CD4-positive, alpha-beta T cell treated with Interleukin-6 for 4 hours (primary cell): ENCODE results near the gene NUP188.
"Not testable (repeated sequence)": the region's sequence is repeated elsewhere in the genome, so short reads cannot be mapped to it uniquely, and the experiment has no call there.

Experiments used
- DNase-seq: peaks from one replicate; pipeline ENCODE4 v3.0.0-alpha.2; 2020; ENCODE audit warnings: mixed read lengths

Gene NUP188

DNA sequence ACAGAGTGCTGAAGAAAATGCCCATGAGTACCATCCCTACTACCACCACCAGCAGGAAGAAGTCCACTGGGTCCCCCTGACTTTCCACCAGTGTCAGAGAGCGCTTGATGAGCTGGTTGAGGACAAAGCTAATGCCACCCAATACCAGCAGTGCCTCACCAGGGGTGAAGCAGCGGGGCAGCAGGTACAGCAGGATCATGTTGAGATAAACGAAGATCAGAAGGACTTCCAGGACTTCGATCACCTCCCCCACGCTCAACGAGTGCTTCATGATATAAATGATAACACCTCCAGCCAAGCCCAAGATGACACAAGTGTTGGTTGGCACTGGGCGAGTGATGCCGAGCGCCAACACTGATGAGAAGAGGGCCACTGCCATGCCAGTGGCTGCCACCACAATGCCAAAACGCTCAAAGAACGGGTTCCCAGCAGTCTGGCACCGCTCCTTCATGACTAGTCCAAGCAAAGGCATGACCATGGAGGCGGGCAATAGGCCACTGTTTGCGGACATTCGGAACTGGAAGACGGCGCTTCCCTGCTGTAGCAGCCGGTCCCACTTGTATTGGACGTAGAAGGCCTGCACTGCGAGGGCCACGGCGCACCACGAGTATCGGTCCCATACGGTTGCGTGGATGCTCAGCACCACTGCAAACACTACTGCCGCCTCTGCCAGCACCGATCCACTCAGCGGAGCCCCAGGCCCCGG lies 775 bp upstream of the NUP188 start:
- DNase-seq, result peak; percentile 38

DNA sequence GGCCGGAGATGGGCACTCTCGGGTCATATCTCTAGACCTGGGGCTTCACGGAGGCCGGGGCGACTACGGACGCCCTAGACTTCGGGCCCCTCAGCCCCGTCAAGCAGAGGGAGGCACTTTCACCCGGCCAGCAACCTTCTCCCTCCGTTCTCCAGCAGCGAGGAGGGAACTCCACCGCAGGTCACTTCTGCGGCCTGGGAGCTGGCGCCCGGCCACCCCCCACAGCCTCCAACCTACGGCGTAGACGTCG lies 297 bp upstream of the NUP188 start:
- DNase-seq, result no peak

DNA sequence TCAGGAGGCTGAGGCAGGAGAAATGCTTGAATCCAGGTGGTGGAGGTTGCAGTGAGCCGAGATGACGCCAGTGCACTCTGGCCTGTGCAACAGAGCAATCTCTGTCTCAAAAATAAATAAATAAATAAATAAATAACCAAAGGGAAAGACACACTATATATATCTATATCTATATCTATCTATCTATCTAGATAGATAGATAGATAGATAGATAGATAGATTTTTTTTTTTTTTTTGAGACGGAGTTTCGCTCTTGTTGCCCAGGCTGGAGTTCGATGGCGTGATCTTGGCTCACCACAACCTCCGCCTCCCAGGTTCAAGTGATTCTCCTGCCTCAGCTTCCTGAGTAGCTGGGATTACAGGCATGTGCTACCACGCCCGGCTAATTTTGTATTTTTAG lies 13.9 kb downstream of the NUP188 start:
- not testable (repeated sequence) for DNase-seq

DNA sequence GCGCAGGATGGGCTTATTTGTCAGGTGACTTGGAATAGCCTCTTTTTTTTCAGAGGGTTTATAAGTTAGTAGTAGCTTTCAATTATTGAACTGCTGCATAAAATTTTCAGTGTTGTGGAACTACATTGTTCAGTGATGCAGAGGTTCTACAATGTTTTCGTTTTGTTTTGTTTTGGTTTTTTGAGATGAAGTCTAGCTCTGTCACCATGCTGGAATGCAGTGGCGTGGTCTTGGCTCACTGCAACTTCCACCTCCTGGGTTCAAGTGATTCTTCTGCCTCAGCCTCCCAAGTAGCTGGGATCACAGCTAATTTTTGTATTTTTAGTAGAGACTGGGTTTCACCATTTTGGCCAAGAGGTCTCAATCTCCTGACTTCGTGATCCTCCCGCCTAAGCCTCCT lies 22.0 kb downstream of the NUP188 start:
- DNase-seq, result no peak

DNA sequence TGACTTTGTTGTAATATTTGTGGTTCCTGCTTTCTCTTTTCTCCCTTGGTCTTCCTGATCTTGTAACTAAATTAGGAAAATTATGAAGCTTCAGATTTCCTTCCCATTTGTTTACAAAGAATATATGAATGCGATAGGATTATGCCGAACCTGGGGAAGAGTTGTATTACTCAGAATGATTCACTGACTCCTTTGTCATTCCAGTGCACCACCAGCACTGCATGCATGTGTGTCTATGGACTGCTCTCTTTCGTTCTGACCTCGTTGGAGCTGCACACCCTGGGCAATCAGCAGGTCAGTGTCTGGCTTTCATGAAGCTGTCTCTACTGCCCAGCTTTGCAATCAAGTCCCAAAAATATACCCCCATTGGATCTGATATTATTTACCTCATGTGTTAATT lies 25.5 kb downstream of the NUP188 start:
- no peak for DNase-seq

DNA sequence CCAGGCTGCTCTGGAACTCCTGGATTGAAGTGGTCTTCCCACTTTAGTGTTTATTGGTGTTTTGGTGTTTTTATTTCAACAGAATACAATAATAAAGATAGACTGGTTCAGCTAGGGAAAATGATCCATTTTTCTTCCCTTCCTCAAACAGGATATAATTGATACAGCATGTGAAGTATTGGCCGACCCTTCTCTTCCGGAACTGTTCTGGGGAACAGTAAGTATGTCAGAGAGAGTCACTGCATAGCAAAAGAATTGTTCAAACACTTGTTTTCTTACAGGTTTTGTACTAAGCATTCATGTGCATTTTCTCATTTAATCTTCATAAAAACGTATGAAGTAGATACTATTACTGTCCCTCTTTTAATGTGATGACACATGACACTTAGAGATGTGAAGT lies 31.6 kb downstream of the NUP188 start:
- no peak for DNase-seq

DNA sequence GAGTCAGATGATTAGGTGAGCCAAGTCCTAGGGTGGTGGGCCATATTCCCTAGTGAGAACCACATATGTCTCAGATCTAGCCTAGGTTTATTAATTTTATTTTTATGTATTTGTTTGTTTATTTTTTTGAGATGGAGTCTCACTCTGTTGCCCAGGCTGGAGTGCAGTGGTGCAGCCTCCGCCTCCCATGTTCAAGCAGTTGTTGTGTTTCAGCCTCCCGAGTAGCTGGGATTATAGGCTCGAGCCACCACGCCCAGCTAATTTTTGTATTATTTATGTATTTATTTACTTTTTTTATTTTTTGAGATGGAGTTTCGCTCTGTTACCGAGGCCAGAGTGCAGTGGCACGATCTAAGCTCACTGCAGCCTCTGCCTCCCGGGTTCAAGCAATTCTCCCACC lies 36.0 kb downstream of the NUP188 start:
- no peak for DNase-seq

DNA sequence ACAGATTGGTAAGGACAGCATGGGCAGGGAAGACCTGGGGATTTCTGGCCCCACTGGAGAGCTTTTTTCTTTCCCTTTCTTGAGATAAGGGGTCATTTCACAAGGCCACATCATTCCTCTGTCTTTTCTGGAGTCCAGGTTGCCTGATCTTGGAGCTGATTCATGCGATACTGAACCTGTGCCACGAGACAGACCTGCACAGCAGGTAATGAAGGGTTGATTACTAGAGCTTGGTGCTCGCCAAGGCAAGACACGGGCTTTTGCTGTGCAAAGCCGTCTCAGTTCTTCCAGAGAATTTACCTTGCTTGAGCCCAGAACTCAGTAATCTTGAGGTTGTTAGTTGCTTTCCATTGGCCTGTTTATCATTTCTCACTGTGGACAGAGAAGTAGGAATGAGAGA lies 39.2 kb downstream of the NUP188 start:
- DNase-seq, result no peak

DNA sequence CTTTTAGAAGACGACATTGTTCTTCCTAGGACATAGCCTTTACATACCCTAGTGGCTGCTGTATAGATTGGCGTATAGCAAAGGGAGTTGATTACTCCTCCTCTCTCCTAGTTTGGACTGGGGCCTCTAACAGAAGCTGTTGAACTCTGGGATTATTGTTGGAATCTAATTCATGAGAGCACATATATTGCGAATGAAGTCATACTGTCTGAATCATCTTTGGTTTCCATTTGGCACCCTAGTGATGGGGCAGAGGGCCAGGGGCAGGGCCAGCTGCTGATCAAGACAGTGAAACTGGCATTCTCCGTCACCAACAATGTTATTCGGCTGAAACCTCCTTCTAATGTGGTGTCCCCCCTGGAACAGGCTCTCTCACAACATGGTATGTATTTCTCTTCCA lies 40.3 kb downstream of the NUP188 start:
- no peak for DNase-seq

DNA sequence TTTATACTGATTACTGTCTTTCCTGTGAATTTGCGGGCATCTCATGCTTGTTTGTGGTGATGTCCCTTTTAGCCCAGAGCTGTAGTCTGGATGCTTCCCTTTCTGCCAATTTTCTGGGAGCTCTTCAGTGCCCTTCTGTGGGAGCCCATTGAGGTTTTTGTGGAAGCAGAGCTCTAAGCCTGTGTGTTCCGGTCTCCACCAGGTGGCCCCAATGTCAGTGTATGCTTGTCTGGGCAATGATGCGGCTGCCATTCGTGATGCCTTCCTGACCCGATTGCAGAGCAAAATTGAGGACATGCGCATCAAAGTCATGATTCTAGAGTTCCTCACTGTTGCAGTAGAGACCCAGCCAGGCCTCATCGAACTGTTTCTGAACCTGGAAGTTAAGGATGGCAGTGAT lies 45.5 kb downstream of the NUP188 start:
- no peak for DNase-seq

DNA sequence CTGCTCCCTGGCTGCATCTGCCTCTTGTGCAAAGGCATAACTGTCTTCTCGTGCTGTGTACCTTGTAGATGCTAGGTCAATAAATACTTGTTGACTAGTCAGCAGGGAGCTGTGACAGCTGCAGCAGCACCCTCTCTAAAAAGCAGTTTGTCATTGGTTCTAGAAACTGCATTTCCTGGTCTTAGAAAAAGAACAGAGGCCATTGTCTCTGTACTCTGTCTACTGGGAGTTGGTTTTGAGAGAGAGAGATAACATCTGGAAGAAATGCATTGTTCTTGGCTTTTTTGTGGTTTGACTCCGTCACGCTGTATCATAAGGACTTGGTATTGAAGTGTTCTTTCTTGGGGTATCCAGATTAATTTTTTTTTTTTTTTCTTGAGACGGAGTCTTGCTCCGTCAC lies 48.3 kb downstream of the NUP188 start:
- DNase-seq, result no peak

DNA sequence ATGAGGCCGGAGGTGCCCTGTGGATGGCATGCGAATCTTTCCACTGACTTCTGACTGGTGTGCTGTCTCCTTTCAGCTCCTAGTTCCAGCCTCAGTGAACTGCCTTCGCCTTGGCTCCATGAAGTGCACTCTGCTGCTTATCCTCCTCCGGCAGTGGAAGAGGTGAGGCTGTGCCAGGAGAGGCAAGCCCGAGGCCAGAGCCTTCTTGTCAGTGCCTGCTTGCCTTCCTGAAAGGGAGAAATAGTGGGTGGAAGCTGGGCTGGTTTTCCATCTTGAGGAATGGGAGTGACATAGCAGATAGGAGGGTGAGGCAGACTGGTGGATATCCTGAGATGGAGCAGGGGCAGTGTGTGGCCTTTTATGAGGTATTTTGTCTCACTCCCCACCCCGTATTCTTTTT lies 51.0 kb downstream of the NUP188 start:
- DNase-seq, result no peak

DNA sequence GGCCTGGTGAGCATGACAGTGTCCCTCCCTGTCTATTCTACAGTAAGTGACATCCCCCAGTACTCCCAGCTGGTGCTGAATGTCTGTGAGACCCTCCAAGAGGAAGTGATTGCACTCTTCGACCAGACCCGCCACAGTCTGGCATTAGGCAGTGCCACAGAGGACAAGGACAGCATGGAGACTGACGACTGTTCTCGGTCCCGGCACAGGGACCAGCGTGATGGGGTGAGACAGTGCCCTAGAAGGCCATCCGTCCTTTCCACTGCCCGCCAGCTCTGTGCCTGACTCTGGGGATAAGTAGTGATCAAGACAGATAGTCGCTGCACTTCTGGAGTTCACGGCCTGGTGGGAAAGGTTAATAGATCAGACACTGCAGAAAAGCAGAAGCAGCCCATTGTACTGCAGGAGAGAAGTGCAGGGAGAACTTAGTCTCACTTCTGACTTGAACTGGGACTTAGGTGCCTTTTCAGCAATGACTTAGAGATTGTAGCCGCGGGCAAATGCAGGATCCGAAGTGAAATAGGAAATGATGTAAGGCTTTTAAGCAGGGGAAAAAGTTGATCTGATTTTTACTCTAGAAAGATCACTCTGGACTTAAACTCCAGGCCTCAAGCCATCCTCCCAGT lies 52.2 kb downstream of the NUP188 start:
- DNase-seq, result no peak

DNA sequence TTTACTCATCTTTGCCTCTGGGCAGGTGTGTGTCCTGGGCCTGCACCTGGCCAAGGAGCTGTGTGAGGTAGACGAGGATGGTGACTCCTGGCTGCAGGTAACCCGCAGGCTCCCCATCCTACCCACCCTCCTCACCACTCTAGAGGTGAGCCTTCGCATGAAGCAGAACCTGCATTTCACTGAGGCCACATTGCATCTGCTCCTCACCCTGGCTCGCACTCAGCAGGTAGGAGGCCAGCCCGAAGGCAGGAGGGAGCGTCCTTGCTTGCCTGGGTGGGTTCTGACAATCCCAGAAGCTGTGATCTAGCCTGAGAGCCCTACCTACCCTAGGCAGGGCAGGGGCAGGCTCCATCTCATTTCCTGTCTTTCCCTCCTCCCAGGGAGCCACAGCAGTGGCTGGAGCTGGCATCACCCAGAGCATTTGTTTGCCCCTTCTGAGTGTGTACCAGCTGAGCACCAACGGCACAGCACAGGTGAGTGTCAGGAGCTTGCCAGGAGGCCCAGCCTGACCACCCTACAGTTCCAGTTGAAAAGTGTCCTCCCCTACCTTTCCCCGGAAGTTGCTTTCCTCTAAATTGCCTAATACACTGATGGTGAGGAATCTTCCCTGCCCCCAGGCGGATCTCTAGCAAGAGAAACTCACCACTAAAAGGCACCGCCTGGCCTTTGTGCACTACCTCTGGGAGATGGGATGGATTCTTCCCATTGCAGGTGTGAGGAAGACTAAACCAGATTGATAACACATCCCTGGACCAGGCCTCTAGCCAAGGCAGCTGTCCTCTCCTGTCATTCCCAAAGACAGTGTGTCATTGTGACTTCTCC lies 54.2 kb downstream of the NUP188 start:
- DNase-seq, result no peak

DNA sequence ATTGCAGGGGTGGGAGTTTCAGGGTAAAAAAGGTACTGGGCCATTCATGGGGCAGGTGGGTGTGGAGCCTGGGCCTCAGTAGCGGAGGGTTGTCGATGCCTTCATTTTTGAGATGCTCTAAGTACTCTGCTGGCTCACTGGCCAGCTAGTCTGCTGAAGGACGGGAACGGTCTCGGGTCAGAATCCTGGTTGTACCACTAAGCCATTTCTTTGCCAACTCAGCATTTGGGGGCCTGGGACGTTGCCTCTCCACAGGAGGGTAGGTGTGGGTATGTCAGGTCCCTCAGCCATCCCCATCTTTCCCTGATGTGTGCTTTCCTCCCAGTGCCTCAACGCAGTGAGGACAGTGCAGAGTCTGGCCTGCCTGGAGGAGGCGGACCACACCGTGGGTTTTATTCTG lies 55.5 kb downstream of the NUP188 start:
- no peak for DNase-seq

DNA sequence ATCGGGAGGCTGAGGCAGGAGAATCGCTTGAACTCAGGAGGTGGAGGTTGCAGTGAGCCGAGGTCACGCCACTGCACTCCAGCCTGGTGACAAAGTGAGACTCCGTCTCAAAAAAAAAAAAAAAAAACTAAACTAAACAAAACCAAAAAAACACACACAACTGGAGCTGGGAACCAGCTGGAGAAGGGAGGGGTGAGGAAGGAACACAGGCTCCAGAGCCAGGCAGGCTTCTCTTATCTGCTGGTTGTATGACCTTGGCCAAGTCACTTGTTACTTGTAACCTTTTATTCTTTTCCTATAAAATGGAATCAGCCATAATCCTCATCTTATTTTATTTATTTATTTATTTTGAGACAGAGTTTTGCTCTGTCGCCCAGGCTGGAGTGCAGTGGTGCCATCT lies 56.7 kb downstream of the NUP188 start:
- not testable (repeated sequence) for DNase-seq

DNA sequence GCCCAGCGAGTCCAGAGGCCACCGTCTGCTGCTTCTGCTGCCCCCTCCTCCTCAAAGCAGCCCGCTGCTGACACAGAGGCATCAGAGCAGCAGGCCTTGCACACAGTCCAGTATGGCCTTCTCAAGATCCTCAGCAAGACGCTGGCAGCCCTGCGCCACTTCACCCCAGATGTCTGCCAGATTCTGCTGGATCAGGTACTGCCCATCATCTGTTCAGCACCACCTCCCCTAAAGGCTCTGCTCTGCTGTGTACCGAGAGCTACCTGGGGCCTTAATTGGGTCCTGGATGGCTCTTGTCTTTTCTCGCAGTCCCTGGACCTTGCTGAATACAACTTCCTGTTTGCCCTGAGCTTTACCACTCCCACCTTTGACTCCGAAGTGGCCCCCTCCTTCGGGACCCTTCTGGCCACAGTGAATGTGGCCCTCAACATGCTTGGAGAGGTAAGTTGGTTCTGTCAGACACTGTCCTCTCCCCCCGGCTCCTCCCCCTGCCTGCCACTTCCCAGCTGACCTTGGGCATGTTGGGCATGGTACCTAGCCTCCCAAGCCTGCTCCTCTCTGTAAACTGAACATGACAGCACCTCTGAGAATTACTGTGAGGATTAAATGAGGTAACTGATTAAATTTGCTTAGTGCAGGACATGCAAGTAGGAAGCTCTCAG lies 58.0 kb downstream of the NUP188 start:
- DNase-seq, result no peak

DNA sequence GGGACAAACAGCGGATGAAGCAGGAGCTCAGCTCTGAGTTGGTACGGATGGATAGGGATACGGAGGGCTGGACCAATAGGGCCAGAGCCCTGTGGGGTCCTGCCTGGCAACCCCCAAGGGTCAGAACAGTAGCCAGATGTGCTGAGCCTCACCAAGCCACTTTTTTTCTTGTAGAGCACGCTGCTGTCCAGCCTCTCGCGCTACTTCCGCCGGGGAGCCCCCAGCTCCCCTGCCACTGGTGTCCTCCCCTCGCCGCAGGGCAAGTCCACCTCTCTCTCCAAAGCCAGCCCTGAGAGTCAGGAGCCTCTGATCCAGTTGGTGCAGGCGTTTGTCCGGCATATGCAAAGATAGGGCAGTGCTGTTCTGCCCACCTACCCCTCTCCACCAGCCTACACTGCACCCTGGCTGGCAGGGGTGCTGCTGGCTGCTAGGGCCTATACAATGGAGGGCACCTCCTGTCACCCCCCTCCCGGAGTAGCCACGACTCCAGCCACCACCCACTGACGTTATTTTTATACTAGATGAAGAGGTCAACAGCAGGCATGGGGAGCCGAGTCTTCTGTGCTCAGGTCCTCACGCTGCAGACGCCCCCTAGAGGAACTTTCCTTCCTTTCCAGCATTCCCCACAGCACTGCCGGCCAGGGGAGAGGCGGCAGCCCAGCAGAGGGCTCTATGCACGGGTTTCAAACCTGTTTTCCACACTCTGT lies 59.0 kb downstream of the NUP188 start:
- DNase-seq, result peak; percentile 60

DNA sequence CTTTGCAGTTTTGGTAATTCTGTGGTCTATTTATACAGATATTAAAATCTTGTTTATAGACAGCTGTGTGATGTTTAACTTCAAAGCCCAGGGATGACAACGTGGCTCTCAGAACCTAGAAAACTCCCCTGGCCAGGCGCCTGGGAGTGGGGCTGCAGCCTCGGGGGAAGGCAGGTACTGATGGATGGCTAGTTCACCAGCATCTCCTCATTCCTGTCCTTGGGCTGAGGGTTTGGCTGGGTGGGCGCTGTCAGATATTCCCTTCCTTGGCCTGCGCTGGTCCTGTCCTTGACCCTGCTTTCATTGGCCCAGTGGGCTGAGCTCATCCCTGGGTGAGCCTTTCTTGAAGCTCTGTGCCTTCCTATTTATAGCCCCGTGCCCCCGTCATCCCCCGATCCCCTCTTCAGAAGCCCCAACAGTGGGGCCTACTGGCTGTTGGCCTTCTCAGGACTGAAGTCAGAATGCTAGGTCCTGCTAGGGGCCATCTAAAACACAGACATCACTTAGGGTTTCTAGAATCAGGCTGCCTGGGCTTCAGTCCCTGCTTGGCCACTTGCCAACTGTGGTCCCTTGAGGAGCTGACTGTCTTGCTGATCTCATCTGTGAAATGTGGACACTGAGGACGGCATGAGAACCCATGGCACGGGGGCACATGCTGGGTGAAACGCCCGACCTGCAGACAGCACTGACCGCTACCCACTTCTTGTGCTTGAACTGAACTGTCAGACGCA lies 59.7 kb downstream of the NUP188 start:
- no peak for DNase-seq

DNA sequence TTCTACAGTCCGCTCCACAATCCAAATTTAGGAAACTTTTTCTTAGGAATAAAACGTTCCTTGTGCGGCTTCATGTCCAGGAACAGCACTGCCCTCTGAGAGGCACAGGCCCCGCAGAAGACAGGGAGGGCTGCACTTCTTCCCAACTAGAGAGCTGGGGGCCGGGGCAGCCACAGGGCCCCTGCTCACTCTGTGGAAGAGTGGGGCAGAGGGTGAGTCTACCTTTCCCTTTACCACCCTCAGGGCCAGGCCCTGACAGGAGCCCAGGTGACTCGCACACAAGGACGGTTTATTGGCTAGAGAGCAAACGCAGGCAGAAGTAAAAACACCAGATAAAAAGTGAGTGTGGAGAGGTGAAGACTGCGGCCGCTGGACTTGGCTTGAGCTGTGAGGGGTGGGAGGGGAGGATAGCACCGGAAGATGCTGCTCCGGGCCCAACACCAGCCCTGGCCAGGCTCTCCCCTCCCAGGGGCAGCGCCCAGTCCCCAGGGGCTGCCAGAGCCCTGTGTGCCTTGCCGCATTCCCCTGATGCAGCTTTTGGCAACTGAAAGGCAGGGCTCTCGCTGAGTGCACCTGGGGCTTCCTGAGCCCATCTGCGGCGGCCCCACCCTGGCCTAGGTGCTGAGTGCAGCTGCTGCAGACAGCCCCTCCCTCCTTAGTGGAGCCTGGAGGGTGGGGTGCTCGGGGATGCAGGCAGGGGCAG lies 60.4 kb downstream of the NUP188 start:
- no peak for DNase-seq

DNA sequence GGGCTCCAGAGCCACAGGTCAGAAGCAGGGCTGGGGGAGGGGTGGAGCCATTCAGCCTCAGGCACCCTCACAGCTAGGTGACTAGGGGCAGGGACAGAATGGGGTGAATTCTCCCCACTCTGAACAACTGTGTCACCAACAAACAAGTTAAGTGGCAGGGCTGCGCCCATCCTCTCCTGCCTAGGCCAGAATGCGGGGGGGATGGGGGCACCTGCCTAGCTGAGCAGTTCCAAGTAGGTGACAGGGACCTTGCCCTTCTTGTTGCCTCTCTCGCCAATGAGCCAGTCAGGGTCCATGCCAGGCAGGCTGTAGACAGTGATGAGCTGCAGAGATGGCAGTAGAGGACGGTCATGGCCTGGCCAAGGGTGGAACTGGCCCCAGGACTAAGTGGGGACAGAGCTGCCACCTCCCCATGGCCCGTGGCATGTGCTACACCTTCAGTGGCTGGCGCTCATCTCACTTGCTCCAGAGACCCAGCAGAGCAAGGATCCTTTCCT lies 61.0 kb downstream of the NUP188 start:
- DNase-seq, result no peak
